IMR-90 (cell line): Measurements from ENCODE around the gene FCN1. TPM values are rescaled to one million over a fixed set of nuclear protein-coding genes. Genes with fewer than 3 reads are reported as not detected.

ENCODE experiments used
- ATAC-seq: fragments of 200-7000 bp; cut with Tn5 transposase; 2 replicates; pipeline ENCODE4 v1.9.1; 2020; ENCODE audit warnings: low read depth, mild to moderate bottlenecking, moderate library complexity
- BruUV-seq: library from RNA; stranded (reverse); fragments of 400-500 nt; replicated peaks from 2 replicates; lab custom pipeline; 2021; lab: Mats Ljungman, UMichigan
- CTCF ChIA-PET: fragments of 300-600 bp; formaldehyde crosslinking; extraction: SDS; loops from one replicate; lab custom pipeline; 2021; ENCODE audit warnings: antibody characterized with exemption; lab: Yijun Ruan, JAX
- POLR2A ChIA-PET: fragments of 300-600 bp; sonication (Branson Sonifier 250); formaldehyde crosslinking; loops from one replicate; lab custom pipeline; 2022; ENCODE audit warnings: antibody characterized with exemption; ENCODE audit not compliant: unreplicated experiment; lab: Charles Lee
- DNase-seq: peaks from one replicate; pipeline ENCODE4 v3.0.0; 2013
- H2AFZ ChIP-seq: replicated peaks from 2 replicates; pipeline ENCODE3; 2013; ENCODE audit warnings: low read length, mild to moderate bottlenecking; ENCODE audit not compliant: poor library complexity
- H2AK5ac ChIP-seq: 2 replicates; pipeline ENCODE4 v1.6.1; 2013; ENCODE audit warnings: low read depth, low read length, inconsistent platforms
- H2AK9ac ChIP-seq: replicated peaks from 2 replicates; pipeline ENCODE3; 2013; ENCODE audit warnings: mild to moderate bottlenecking, low read depth, low read length, moderate library complexity; ENCODE audit not compliant: poor library complexity
- H2BK120ac ChIP-seq: 2 replicates; pipeline ENCODE4 v1.6.1; 2013; ENCODE audit warnings: low read depth, low read length, inconsistent platforms
- H2BK15ac ChIP-seq: 3 replicates; pipeline ENCODE4 v1.6.1; 2013; ENCODE audit warnings: low read depth, low read length, inconsistent platforms
- H2BK20ac ChIP-seq: 2 replicates; pipeline ENCODE4 v1.6.1; 2013; ENCODE audit warnings: low read depth, mild to moderate bottlenecking, inconsistent platforms, low read length, moderate library complexity
- H2BK5ac ChIP-seq: 2 replicates; pipeline ENCODE4 v1.6.1; 2013; ENCODE audit warnings: mild to moderate bottlenecking, low read depth, low read length, inconsistent platforms; ENCODE audit not compliant: poor library complexity, severe bottlenecking
- H3K14ac ChIP-seq: replicated peaks from 2 replicates; pipeline ENCODE4 v1.6.1; 2013; ENCODE audit warnings: low read depth, low read length, inconsistent platforms
- H3K18ac ChIP-seq: 2 replicates; pipeline ENCODE4 v1.6.1; 2013; ENCODE audit warnings: low read depth, low read length, control low read depth
- H3K23ac ChIP-seq: 2 replicates; pipeline ENCODE4 v1.6.1; 2013; ENCODE audit warnings: low read depth, low read length, inconsistent platforms
- H3K27ac ChIP-seq: 2 replicates; pipeline ENCODE4 v1.5.1; 2013; ENCODE audit warnings: mild to moderate bottlenecking, control low read depth, low read length; ENCODE audit not compliant: insufficient read depth
- H3K27me3 ChIP-seq: 2 replicates; pipeline ENCODE4 v1.6.1; 2013; ENCODE audit warnings: low read length; ENCODE audit not compliant: control insufficient read depth, insufficient read depth
- H3K36me3 ChIP-seq: 2 replicates; pipeline ENCODE4 v1.6.1; 2013; ENCODE audit warnings: low read length, mixed read lengths; ENCODE audit not compliant: control insufficient read depth, insufficient read depth
- H3K4ac ChIP-seq: 2 replicates; pipeline ENCODE4 v1.6.1; 2013; ENCODE audit warnings: low read depth, low read length, inconsistent platforms
- H3K4me1 ChIP-seq: 2 replicates; pipeline ENCODE4 v1.6.1; 2013; ENCODE audit warnings: low read length, mixed read lengths; ENCODE audit not compliant: control insufficient read depth, insufficient read depth
- H3K4me2 ChIP-seq: 2 replicates; pipeline ENCODE4 v1.6.1; 2013; ENCODE audit warnings: low read depth, mild to moderate bottlenecking, control low read depth, low read length, moderate library complexity
- H3K4me3 ChIP-seq: 2 replicates; pipeline ENCODE4 v1.5.1; 2013; ENCODE audit warnings: low read depth, mild to moderate bottlenecking, control low read depth, low read length, moderate library complexity; ENCODE audit not compliant: insufficient read depth
- H3K56ac ChIP-seq: 2 replicates; pipeline ENCODE4 v1.6.1; 2013; ENCODE audit warnings: low read length, inconsistent platforms; ENCODE audit not compliant: insufficient read depth; ENCODE audit errors: extremely low read depth
- H3K79me1 ChIP-seq, 2 experiments: 2 replicates each; pipeline ENCODE4 v1.6.1; 2013; ENCODE audit warnings: low read length in 2 of 2, inconsistent platforms in 1 of 2, low read depth in 1 of 2
- H3K9ac ChIP-seq: 2 replicates; pipeline ENCODE4 v1.6.1; 2013; ENCODE audit warnings: low read depth, low read length, control low read depth
- H3K9me1 ChIP-seq: 2 replicates; pipeline ENCODE4 v1.6.1; 2013; ENCODE audit warnings: low read length, inconsistent platforms; ENCODE audit not compliant: insufficient read depth
- H3K9me3 ChIP-seq: 2 replicates; pipeline ENCODE4 v1.6.1; 2013; ENCODE audit warnings: low read length; ENCODE audit not compliant: control insufficient read depth, insufficient read depth
- H4K20me1 ChIP-seq: 2 replicates; pipeline ENCODE4 v1.6.1; 2013; ENCODE audit warnings: low read length, inconsistent platforms; ENCODE audit not compliant: insufficient read depth
- H4K5ac ChIP-seq: 2 replicates; pipeline ENCODE4 v1.6.1; 2013; ENCODE audit warnings: mild to moderate bottlenecking, low read depth, low read length, control low read depth
- H4K8ac ChIP-seq, 2 experiments: 2 replicates each; pipeline ENCODE4 v1.6.1; 2013; ENCODE audit warnings: low read depth in 2 of 2, low read length in 2 of 2, control low read depth in 1 of 2, inconsistent platforms in 1 of 2
- H4K91ac ChIP-seq: 2 replicates; pipeline ENCODE4 v1.6.1; 2013; ENCODE audit warnings: low read depth, low read length, inconsistent platforms; ENCODE audit not compliant: insufficient read depth
- FOS ChIP-seq: fragments of 150-350 bp; IDR thresholded peaks from 2 replicates; pipeline ENCODE4 v1.6.1; 2016; ENCODE audit warnings: low read depth, low read length
- MAFK ChIP-seq: IDR thresholded peaks from 2 replicates; pipeline ENCODE4 v1.6.1; 2012; ENCODE audit warnings: low read depth, low read length, improper control_type of control experiment
- USF2 ChIP-seq: fragments of 150-350 bp; IDR thresholded peaks from 2 replicates; pipeline ENCODE4 v1.6.1; 2017; ENCODE audit warnings: mild to moderate bottlenecking, antibody characterized with exemption, low read length, low read depth
- WGBS, 2 experiments: methylation state at CpG; one replicate each; pipeline versions ENCODE4 v1.1.5 to v1.1.7; 2013; ENCODE audit warnings: missing lambda C conversion rate in 2 of 2; ENCODE audit not compliant: insufficient read length in 1 of 2; ENCODE audit errors: extremely low coverage in 2 of 2; 5-methylcytosine and 5-hydroxymethylcytosine counted together
- dilution Hi-C: fragments of 300-500 bp; cut with HindIII; formaldehyde crosslinking; loops from one replicate; pipeline ENCODE4 v1.14.3; 2018; ENCODE audit warnings: low sequenced_read_pairs; ENCODE audit not compliant: unreplicated experiment
- in situ Hi-C: fragments of 300-500 bp; cut with MboI; formaldehyde crosslinking; loops from 3 replicates; pipeline ENCODE4 v1.14.3; 2019; ENCODE audit warnings: low sequenced_read_pairs, inconsistent platforms, mixed read lengths
- intact Hi-C: fragments of 100-400 bp; cut with micrococcal nuclease; formaldehyde crosslinking; loops from 2 replicates; pipeline ENCODE4 v1.10.0; 2022
- polyA plus RNA-seq, 3 experiments: library from polyadenylated mRNA; depleted of rRNA; stranded (reverse); fragments of >200 nt; gene quantifications; 2 replicates each; pipeline ENCODE4 v1.2.3, GENCODE V29; 2012; ENCODE audit warnings: low replicate concordance in 1 of 3
- total RNA-seq: library from RNA; depleted of rRNA; stranded (reverse); fragments of >200 nt; gene quantifications from 2 replicates; pipeline ENCODE4 v1.2.3, GENCODE V29; 2012

Gene FCN1
- total and polyA plus RNA-seq, 2 of the 4 experiments (the other 2 are of a cell fraction) = not detected

- ChIA-PET POLR2A (no interaction called here), CTCF (no interaction called here)
- H3K9me3 ChIP-seq = no peaks in the 10 kb centered on the region
- peaks cover 58% of the 10 kb centered on the region for H3K27me3 ChIP-seq
- no peak overlapping the region for H2BK20ac ChIP-seq
- H3K27ac ChIP-seq = no peak overlapping the region
- no peak overlapping the region for H2AFZ ChIP-seq
- no peak overlapping the region for H3K18ac ChIP-seq
- TF ChIP-seq USF2 (no peak), FOS (no peak), MAFK (no peak)
- no peaks in the 10 kb centered on the region for H3K4me1 ChIP-seq
- no peak overlapping the region for H2BK15ac ChIP-seq
- dilution Hi-C loops (no loop called here), intact Hi-C loops (no loop called here), in situ Hi-C loops (no loop called here)
- H2BK120ac ChIP-seq = no peak overlapping the region
- no peak overlapping the region for H3K4me3 ChIP-seq
- no peak overlapping the region for H3K14ac ChIP-seq
- no peak overlapping the region for H4K91ac ChIP-seq
- H4K8ac ChIP-seq = no peak overlapping the region
- no peak overlapping the region for H2BK5ac ChIP-seq
- no peak overlapping the region for H3K9ac ChIP-seq
- no peak overlapping the region for H4K5ac ChIP-seq
- no peaks in the 10 kb centered on the region for H3K36me3 ChIP-seq
- no peak overlapping the region for H3K4me2 ChIP-seq
- no peak overlapping the region for H3K4ac ChIP-seq
- H3K9me1 ChIP-seq = no peaks in the 10 kb centered on the region
- no peak overlapping the region for H2AK5ac ChIP-seq
- DNase-seq (no peak), ATAC-seq (no peak)
- H3K23ac ChIP-seq = no peak overlapping the region
- H4K20me1 ChIP-seq = no peaks in the 10 kb centered on the region
- H2AK9ac ChIP-seq = no peak overlapping the region
- H3K79me1 ChIP-seq = no peaks in the 10 kb centered on the region
- no TSS peak for BruUV-seq
- H3K56ac ChIP-seq = no peak overlapping the region
- 73% methylated on average over 3 of the region's 10 CpGs; no CpG with 5 or more reads in 1 of the 2 experiments for WGBS, 2 experiments
Measured at GRCh38 chr9:134933076-134933659, 15.5 kb upstream of the FCN1 start.
